NK-92 (cell line): ENCODE data around the gene PCDH9.

Experiments
- DNase-seq: peaks from one replicate; lab custom pipeline; 2025; ENCODE audit not compliant: unreplicated experiment; lab: John Stamatoyannopoulos, UW

PCDH9 gene

DNA sequence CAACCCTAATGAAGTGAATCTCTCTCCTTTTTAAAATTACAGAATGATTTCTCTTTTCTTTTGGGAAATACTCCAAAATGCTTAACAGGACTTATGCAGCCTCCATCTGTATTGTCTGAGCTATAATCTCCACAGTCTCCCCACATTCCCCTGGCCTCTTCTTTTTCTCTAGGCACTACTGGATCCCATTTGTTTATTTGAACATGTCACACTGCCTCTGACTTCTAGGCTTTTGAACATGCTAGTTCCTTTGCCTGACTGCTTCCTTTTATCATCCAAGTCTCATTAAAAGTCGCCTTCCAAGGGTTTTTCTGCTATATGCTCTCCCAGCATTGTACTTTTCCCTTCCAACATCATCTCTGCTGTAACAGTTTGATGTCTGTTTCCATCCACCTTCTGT is 548.7 kb downstream of the PCDH9 start:
- DNase-seq = no peak

DNA sequence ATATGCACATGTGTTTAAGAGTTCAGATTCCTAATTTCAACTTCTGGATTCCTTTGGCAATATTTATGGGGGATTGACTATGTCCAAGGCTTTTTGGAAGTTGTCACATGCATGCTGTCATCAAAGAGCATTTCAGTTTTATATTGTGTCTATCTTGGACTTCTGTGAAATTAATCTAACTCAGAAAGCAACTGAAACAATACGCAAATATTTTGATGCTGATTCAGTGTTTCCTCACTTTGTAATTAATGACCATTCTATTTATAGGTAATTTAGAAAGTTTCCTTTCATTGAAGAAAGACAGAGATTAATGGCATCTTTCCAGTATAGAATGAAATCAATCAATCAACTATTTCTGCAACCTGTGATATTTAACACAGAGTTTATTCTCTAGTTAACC is 550.1 kb downstream of the PCDH9 start:
- DNase-seq = no peak

DNA sequence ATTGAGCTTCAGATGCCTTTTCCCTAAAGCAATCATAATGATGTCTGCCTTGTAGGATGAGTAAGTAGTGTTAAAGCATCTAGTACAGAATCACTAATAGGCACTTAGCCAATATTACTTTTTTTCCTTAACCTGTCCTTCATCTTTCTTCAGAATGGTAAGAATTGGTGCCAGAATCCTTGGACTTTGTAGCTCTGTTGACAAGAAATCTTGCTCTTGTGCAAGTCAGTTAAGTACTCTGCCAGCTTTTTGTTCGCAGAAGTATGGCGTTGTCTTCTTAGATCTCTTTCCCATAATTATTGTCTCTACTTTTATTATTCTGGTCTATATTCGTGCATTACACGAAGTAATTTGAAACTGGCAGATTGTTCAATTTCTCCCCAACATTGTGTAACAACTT is 554.5 kb downstream of the PCDH9 start:
- DNase-seq = no peak

DNA sequence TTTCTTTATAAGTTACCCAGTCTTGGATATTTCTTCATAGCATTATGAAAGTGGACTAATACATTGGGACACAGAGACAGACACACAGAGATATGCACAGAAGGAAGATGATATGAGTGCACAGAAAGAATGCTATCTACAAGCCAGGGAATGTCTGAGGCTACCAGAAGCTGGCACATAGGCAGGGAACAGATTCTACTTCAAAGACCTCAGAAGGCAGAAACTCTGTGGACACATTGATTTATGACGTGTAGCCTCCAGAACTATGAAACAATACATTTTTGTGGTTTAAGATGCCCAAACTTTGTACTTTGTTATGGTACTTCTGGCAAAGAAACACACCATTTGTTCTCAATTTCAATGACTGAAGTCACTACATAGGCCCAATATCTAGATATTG is 556.7 kb downstream of the PCDH9 start:
- no peak for DNase-seq

DNA sequence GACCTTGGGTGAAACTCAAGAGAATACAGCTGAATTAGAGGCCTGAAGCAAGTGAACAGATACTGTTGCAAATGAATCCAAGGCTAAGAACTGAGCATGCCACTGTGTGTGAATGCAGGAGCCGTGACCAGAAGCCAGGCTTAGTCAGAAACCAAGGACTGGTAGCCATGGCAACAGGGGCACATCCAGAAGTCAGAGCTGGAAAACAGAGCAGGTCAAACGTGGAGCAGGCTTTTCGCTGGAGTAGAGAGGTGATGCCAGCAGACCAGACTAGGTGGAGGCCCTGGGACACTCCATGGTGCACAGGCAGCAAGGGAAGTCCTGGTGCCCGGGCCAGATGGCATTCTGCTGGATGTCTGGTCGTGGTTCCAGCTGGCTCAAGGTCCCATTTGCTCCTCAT is 564.1 kb downstream of the PCDH9 start:
- DNase-seq = no peak

DNA sequence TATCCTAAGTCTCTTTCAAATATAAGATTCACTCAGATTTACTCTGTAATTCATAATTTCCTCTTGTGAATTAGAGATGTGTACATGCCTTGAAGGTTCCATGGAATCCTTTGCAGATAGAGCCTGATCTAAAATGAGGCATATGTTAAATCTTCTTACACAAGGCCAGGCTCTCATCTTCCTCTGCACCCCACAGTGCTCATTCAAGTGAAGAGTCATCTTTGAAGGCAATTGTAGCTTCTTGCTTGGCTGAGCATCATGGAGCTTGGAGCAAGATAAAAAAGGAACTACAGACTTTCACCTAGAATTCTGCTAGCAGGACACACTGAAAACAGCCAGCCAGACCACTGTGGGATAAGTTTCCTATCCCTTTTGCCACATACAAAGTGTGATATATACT is 566.4 kb downstream of the PCDH9 start:
- no peak for DNase-seq

DNA sequence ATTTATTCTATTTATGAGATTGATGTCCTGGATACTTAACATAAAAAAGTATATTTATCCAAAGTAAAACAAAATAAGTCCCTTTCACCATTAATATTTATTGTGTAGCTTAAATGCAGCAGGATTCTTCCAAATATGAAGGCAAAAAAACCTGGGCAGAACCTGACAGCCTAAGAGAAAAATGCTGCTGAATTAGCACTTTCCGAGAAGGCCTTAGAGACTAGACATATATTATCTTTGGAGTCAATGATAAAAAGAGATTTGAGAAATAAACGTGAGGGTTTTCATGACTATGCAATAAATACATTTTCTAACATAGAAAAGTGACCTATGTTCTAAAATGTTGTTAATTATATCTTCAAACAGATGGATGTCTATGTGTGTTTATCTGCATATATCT is 566.9 kb downstream of the PCDH9 start:
- no peak for DNase-seq

DNA sequence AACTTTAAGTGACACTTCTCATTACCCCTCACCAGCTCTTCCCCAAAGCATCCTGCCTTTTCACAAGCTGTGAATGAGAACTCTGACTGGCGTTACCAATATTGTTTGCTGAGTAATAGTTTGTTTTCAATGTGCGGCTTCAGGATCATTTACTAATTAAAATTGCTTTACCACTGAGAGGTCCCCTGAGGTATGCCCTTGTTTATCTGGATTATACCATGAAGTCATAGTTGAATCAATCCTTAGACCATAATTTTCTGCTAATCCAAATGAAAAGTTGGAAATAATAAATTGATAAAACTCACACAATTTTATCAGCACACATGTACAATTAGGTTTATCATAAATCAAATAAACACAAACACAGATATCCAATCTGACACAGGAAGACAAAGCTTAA is 568.8 kb downstream of the PCDH9 start:
- no peak for DNase-seq

DNA sequence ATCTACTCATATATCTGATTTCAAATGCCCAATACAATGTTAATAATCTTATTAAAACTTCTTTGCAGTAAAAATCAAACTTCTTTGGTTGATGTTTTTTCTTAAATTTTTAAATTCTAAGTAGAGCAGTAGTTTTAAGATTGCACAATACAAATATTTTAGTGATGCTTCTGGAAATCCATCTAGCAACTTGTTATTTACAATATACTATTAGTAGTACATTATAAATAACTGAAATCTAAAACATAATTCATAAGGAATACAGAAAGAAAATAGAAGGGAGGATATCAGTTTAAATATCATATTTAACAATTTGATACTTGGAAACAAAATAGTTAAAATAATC is 569.7 kb downstream of the PCDH9 start:
- DNase-seq = no peak

DNA sequence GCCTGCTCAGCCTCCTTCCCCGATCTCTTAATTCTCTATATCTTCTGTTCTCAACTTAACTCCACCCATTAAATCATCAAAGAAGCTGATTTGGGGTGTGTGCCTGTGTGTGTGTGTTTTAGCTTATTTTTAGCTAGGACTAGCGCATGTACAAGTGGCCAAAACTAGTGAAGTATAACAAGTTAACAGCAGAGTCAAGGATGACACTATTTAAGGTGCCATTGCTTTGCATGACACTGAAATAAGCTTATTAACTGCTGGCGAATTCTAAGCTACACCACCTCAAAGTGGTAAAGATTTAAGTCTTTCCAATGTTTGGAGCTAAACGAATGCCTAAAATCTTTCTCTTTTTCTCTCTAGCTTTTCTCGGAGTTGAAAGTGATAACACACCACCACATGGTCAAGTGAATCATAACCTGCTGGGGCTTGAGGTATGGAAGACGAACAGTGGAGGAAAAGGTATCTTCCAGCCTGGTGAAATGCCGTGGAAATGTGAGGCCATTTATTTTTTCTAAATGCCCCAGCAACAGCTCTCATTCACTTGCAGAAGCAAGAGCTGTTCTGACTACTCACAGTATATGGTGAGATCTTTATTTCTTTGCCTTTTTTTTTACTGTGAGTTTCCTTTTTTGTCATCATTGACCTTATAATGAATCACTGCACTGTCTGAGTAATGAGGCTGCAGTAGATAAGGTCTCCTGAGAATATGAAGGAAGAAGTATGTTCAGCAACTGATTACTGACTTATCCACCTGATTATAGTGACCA is 570.3 kb downstream of the PCDH9 start:
- no peak for DNase-seq

DNA sequence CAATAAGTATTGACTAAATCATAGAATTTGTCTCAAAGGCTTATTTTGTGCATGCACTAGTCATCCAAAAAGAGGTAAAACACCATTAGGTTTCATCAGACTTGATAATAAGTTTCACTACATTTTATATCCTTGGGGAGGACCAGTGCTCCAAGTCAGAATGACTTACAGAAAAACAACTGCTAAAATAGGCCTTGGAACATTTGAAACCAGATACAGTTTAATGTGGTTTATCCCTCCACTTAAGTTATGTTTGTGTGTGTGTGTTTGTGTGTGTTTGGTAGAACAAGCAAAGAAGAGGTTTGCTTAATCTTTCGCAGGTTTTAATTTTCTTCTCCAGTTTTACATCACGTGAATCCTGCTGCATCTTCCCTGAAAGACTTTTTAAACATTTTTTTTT is 570.9 kb downstream of the PCDH9 start:
- DNase-seq = no peak

DNA sequence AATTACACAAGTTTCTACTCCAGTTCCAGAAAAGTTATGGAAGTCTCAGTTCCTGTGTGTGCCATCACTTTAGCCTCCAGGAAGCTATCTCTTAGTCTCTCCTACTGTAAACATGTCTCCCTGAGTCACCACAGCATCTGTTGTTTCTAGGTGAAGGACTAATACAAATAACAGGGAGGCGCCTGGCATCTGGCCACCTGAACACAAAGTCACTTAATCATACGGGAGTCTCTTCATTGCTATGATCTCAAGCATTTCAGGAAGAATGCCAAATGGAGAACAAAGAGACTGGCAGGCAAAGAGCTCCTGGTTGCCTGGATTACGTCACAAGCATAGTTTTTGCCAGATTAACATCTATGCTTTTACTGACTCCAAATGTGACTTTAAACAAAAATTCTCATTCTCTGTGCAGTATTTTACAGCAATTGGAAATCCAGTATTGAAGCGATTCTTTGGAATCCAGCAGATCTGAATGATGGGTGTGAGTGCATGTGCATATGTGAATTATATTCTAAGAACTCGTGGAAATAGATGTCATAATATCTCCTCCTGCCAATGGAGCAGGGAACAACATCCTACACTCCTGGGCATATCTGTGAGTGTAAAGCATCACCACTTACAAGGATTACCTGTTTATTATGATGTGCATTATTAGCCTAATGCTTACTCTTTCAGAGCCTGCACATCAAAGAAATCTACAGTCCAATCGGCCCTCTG is 572.8 kb downstream of the PCDH9 start:
- no peak for DNase-seq

DNA sequence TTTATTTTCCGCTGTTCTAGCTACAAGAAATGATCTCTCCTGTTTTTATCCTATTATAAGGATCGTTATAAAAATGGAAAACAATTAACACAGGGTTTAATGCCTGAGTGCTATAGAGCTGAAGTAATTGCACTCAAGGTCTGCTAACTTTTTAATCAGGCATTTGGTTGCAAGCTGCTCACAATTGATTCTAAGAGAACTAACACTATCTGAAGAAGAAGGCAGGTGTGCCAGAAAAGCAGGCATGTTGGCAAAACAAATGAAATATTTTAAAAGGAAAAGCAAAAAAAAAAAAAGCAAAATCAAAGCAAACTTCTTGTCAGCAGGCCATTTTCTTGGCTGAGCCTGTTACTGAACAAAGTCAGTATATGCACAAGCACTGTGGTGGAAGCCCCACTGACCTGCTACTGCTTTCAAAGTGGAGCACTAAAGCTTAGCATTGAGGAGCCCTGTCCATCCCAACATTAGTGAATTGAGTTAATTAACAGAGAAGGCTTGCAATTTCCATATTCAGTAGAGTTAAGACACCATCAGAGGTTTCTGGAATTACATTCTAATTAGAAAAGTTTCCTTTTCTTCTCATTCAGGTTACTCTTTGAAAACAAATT is 574.2 kb downstream of the PCDH9 start:
- no peak for DNase-seq

DNA sequence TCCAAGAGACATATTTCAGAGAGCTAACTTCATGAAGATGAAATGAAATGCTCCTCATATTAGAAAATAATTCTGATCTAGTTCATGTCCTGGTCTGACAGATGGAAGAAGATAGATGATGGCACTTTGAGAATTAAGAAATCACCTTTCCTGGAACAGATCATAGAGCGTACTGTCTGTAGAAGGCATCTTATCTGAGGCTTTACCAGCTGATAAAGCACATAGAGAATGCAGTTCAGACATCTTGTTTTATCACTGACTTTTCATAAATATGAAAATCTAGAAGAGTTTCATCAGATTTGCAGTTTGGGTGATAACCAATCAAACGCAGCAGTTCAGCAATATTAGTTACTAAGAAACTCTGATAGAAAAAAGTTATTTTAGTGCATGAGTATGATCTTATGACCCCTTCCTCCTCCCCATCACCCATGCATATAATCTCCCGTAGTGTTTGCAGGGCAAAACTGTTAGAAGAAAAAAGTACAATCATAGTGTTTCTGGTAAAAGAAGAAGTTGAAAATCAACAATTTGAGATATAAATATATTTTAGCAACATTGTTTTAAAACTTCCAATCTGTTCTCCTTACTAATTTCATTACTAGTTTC is 585.2 kb downstream of the PCDH9 start:
- DNase-seq = no peak

DNA sequence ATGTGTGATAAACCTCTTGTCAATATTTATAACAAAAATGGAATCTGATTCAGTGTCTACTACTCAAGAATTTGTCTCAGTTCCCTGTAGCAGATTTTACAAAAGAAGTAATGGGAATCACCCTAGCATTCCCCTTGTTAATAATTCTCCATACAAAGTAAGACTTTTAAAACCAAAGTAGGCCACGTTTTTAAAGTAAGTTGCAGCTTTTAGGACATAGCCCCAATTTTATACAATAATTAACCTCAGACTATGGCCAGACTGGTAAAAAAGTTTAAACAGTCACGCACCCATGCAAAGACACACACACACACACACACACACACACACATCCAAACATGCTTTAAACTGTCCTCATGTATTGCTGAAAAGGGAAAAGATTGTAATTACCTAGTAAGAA is 589.9 kb downstream of the PCDH9 start:
- DNase-seq = no peak

DNA sequence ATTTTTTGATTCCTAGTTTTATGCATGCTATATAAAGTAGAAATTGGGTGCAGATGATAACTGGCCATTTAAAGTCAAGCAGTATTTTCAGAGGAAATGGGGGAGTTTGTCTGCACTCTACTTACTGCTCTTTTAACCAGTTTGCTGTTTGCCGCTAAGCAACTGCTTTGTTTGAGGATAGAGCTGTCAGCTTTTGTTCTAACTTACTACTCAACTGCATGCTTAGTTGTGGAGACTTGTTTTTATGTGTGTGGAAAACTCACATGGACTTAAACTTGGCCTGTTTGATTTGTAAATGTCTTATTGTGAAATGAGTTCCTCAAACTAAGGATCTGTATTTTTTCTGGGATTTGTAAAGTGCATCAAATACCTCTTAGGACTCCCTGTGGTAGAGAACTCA is 591.1 kb downstream of the PCDH9 start:
- DNase-seq = no peak

DNA sequence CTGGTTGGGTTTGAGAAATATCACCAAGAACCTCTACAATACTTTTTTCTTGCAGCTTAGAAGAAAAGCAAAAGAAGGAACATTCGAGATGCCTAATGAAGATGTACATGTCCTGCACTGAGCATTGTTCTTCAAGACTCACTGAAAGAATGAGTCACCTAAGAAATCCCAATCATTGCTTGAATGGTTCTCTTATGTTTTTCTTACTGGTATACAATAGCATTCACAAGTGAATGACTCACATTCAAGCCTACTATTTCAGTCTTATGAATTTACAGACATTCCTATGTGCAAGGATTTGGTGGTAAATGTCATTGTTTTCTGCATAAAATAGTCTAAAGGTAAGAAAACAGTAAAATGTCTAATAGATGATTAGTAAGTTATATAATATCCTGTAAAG is 594.6 kb downstream of the PCDH9 start:
- DNase-seq = no peak

DNA sequence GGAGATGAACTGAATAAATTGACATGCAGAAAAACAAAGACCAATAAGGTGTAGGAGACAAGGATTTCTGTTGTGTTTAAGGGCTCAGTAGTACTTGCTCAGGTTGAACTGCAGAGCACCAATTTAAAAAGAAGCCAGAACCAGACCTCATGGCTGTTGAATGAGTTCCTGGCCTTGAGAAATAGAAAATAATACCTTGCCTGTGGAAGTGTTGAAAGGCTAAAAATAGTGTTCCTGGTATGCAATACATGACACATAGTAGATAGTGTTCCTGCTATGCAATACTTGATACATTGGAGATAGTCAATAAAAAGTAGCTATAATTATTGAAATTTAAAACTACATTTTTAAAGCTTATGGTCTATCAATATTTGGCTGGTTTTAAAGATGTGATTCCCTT is 595.8 kb downstream of the PCDH9 start:
- no peak for DNase-seq

DNA sequence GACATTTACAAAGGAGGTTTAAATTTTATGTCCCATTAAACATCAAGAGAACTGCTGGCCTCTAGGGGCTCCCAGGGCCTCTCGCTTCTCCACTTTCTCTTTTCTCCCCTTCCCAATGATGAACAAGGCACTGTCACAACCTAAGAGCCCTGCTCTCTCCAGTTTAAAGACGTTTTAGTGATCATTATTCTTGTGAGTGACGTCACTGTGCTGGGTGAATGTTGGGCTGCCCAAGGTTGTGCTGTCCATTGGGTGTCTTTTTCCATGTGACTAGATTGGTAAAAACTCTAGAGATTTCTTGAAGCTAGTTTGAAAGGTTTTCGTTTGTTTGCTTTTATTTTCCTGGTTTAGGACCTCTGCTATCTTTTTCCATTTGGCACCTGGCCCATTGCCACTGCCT is 602.6 kb downstream of the PCDH9 start:
- no peak for DNase-seq

DNA sequence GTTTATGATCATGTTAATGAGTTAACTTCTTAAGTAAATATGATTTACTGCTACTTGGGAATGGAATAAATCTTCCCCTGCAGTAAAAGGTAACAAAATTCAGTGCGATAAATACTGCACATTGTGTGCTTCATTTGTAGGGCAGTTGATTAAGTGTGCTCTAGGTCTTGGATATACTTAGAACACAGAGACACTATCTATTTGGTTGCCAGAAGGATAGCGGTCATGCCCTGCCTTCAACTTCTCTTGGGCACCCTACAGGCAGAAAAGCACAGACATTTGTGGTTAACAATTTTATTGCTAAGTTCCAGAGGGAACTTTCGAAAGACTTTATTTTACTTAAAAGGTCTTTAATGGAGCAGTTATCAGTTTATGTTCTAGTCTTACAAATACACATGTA is 605.8 kb downstream of the PCDH9 start:
- DNase-seq = no peak

DNA sequence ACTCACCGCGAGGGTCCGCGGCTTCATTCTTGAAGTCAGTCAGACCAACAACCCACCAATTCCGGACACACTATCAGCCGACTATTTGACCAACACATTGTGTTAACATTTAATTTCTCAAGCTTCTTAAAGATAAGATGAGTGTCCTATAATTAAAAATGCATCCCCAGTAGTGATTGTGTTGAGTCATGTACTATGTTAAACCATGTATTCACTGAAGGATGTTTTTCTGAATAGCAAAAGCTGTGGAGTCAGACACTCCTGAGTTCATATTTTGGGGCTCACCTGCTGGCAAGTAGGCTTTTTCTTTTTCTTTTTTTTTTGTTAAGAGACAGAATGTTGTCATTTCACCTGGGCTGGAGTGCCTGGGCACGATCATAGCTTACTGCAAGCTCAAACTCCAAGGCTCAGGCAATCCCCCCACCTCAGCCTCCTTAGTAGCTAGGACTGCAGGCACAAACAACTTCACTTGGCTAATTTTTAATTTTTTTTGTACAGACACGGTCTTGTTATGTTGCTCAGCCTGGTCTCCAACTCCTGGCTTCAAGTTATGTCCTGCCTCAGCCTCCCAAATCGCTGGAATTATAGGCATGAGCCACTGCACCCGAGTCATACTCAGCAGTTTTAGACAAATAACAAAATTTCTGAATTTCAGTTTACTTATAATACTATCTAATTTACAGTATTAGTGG is 606.9 kb downstream of the PCDH9 start:
- DNase-seq = no peak
